GM12865 (cell line): ENCODE measurements around the gene CUX1.

Source experiments
- DNase-seq: peaks from one replicate; pipeline ENCODE4 v3.0.0; 2010; ENCODE audit warnings: low read depth
- H3K4me3 ChIP-seq: 2 replicates; pipeline ENCODE4 v1.5.1; 2011; ENCODE audit warnings: mild to moderate bottlenecking, low read depth, low read length, control low read depth
- TF ChIP-seq, protein P1 (sequence below): IDR thresholded peaks from 2 replicates; pipeline ENCODE4 v1.5.1; 2011; ENCODE audit warnings: low read length, control low read depth, low read depth, inconsistent platforms; ENCODE audit not compliant: insufficient read depth; ENCODE audit errors: missing control alignments

Gene CUX1

GRCh38 chr7:101862280-101863220 is 45.1 kb downstream of the CUX1 start:
- TF ChIP-seq, protein P1, sequence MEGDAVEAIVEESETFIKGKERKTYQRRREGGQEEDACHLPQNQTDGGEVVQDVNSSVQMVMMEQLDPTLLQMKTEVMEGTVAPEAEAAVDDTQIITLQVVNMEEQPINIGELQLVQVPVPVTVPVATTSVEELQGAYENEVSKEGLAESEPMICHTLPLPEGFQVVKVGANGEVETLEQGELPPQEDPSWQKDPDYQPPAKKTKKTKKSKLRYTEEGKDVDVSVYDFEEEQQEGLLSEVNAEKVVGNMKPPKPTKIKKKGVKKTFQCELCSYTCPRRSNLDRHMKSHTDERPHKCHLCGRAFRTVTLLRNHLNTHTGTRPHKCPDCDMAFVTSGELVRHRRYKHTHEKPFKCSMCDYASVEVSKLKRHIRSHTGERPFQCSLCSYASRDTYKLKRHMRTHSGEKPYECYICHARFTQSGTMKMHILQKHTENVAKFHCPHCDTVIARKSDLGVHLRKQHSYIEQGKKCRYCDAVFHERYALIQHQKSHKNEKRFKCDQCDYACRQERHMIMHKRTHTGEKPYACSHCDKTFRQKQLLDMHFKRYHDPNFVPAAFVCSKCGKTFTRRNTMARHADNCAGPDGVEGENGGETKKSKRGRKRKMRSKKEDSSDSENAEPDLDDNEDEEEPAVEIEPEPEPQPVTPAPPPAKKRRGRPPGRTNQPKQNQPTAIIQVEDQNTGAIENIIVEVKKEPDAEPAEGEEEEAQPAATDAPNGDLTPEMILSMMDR: no peak
- no peak overlapping the region for H3K4me3 ChIP-seq
- DNase-seq: no peak

DNA sequence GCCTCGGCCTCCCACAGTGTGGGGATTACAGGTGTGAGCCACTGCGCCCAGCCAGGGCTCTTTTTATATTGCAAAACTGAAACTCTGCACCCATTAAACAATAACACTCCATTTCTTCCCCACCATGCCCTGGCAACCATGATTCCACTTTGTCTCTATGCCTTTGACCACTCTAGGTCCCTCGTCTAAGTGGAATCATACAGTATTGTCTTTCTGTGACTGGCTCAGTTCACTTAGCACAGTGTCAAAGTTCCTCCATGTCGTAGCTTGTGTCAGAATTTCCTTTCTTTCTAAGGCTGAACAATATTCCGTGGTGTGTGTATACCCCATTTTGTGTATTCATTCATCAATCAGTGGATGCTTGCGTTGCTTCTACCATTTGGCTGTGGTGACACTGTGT is 46.2 kb downstream of the CUX1 start:
- H3K4me3 ChIP-seq: no peak overlapping the region
- TF ChIP-seq, protein P1: no peak

GRCh38 chr7:101864039-101864438 is 46.6 kb downstream of the CUX1 start:
- TF ChIP-seq, protein P1: no peak
- H3K4me3 ChIP-seq: no peak overlapping the region
- no peak for DNase-seq

More for the DNA sequence above, 46.2 kb downstream of the CUX1 start:
- no peak for DNase-seq

DNA sequence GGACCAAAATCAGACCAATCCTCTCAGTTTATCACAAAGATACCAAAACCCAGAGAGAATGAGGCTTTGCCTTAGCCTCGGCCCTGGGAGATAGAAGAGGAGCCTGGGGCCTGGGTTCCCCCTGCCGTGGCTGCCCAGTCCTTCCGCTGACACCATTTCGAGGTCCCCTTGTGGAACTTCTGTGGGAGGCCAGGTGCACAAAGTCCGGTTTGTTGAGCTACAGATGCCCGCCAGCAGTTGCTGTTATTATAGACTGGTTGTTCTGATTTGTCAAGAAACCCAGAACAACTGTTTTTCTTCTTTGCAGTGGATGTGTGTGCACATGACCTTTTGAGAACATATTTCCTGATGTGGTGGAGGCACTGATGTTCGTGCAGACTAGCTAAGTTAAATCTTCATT is 47.6 kb downstream of the CUX1 start:
- TF ChIP-seq, protein P1: no peak
- no peak overlapping the region for H3K4me3 ChIP-seq
- DNase-seq: no peak

GRCh38 chr7:101865455-101865854 is 48.0 kb downstream of the CUX1 start:
- no peak overlapping the region for H3K4me3 ChIP-seq
- no peak for DNase-seq
- TF ChIP-seq, protein P1: no peak

DNA sequence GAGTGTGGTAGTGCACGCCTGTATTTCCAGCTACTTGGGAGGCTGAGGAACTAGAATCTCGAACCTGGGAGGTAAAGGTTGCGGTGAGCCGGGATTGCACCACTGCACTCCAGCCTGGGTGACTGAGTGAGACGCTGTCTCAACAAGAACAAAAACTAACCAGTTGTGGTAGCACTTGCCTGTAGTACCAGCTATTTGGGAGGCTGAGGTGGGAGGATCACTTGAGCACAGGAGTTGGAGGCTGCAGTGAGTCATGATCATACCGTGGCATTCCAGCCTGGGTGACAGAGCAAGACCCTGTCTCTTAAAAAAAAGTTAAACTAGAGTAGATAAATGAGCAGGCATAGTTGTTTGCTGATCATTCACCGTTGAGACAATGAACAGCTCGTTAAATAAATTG is 48.9 kb downstream of the CUX1 start:
- TF ChIP-seq, protein P1: no peak

More for the DNA sequence above, 48.9 kb downstream of the CUX1 start:
- no peak overlapping the region for H3K4me3 ChIP-seq
- no peak for DNase-seq
